HepG2 (cell line): ENCODE results near the gene SFTA2. TPM values are rescaled to one million over a fixed set of nuclear protein-coding genes. Genes with fewer than 3 reads are reported as not detected.

Source experiments
- ASH2L ChIP-seq: fragments of 300-600, 200-600 bp; sonication (generic); IDR thresholded peaks from 2 replicates; pipeline ENCODE4 v1.7.0; 2017; ENCODE audit warnings: low read depth, mild to moderate bottlenecking, moderate library complexity, mixed read lengths, low read length; ENCODE audit not compliant: insufficient read length
- CCDC6 ChIP-seq: sonication (generic); formaldehyde crosslinking; IDR thresholded peaks from 2 replicates; pipeline ENCODE4 v1.8.1; 2022; ENCODE audit warnings: mild to moderate bottlenecking, missing genetic modification reagents, moderate library complexity
- CEBPG ChIP-seq: IDR thresholded peaks from 2 replicates; pipeline ENCODE4 v1.6.1; 2016
- NFE2L2 ChIP-seq: fragments of 150-350 bp; IDR thresholded peaks from 2 replicates; pipeline ENCODE4 v1.6.1; 2014; ENCODE audit warnings: low read length
- NONO ChIP-seq, 2 experiments: fragments of 450-650 bp in 1 of 2; sonication (generic) in 1 of 2; formaldehyde crosslinking in 1 of 2; IDR thresholded peaks in 1 of 2; conservative IDR thresholded peaks in 1 of 2; 2 replicates each; pipeline versions ENCODE4 v1.6.1 to v1.8.0; 2017 to 2022; ENCODE audit warnings: mild to moderate bottlenecking in 1 of 2, missing genetic modification reagents in 1 of 2, moderate library complexity in 1 of 2
- REPIN1 ChIP-seq: sonication (generic); formaldehyde crosslinking; IDR thresholded peaks from 2 replicates; pipeline ENCODE4 v1.8.0; 2022; ENCODE audit warnings: missing genetic modification reagents, low read depth, mild to moderate bottlenecking, borderline replicate concordance
- SKI ChIP-seq: fragments of 450-650 bp; IDR thresholded peaks from one replicate; pipeline ENCODE4 v1.6.1; 2018; ENCODE audit warnings: mild to moderate bottlenecking; ENCODE audit not compliant: partially characterized antibody
- SRSF4 ChIP-seq: fragments of 200-400 bp; formaldehyde crosslinking; IDR thresholded peaks from one replicate; pipeline ENCODE4 v1.6.1; 2018; ENCODE audit warnings: mild to moderate bottlenecking, low read depth, low read length, moderate library complexity; ENCODE audit not compliant: poor library complexity, severe bottlenecking
- TERF1 ChIP-seq: sonication (generic); formaldehyde crosslinking; IDR thresholded peaks from 2 replicates; pipeline ENCODE4 v1.8.0; 2022; ENCODE audit warnings: mild to moderate bottlenecking, missing genetic modification reagents, moderate library complexity
- ZNF629 ChIP-seq: sonication (generic); formaldehyde crosslinking; conservative IDR thresholded peaks from 2 replicates; pipeline ENCODE4 v1.5.0; 2020; ENCODE audit warnings: missing genetic modification reagents
- ZNF749 ChIP-seq: sonication (generic); formaldehyde crosslinking; IDR thresholded peaks from 2 replicates; pipeline ENCODE4 v1.8.0; 2022; ENCODE audit warnings: mild to moderate bottlenecking, missing genetic modification reagents, moderate library complexity, borderline replicate concordance
- ZNF781 ChIP-seq: sonication (generic); formaldehyde crosslinking; IDR thresholded peaks from 2 replicates; pipeline ENCODE4 v1.5.1; 2020; ENCODE audit warnings: borderline replicate concordance, mild to moderate bottlenecking, missing genetic modification reagents; ENCODE audit errors: not compliant biosample characterization
- ZNF891 ChIP-seq: sonication (generic); formaldehyde crosslinking; IDR thresholded peaks from 2 replicates; pipeline ENCODE4 v1.5.0; 2020; ENCODE audit warnings: mild to moderate bottlenecking, missing genetic modification reagents
- ZSCAN22 ChIP-seq: sonication (generic); formaldehyde crosslinking; IDR thresholded peaks from 2 replicates; pipeline ENCODE4 v1.4.0; 2020; ENCODE audit warnings: mild to moderate bottlenecking, missing genetic modification reagents
- polyA plus RNA-seq, 8 experiments: library from polyadenylated mRNA; depleted of rRNA in 3 of 8; stranded (reverse) in 7 of 8; unstranded in 1 of 8; fragments of >200 nt; fragmentation: Illumina TruSeq in 4 of 8; extraction: Trizol in 4 of 8; gene quantifications; 2 replicates each; pipeline versions ENCODE4 v1.2.1 to v1.2.3, GENCODE V29; 2011 to 2016; ENCODE audit warnings: low read depth in 4 of 8, missing spikeins in 1 of 8, mixed read lengths in 1 of 8; ENCODE audit not compliant: insufficient read depth in 1 of 8
- total RNA-seq, 5 experiments: library from RNA; depleted of rRNA; stranded (reverse); fragments of >200 nt; fragmentation: Illumina TruSeq; extraction: Trizol; gene quantifications; 2 replicates each; pipeline ENCODE4 v1.2.3, GENCODE V29; 2016; ENCODE audit warnings: low read depth in 1 of 5
- TF ChIP-seq, protein P1 (sequence below): sonication (generic); formaldehyde crosslinking; IDR thresholded peaks from 2 replicates; pipeline ENCODE4 v1.4.0; 2020; ENCODE audit warnings: missing genetic modification reagents
- TF ChIP-seq, protein P2 (sequence below): IDR thresholded peaks from 2 replicates; pipeline ENCODE4 v1.6.1; 2016; ENCODE audit warnings: low read depth, missing genetic modification reagents, missing compliant biosample characterization

SFTA2 gene
- total and polyA plus RNA-seq, 2 of the 13 experiments (the other 11 are each of a cell fraction or from before 2014, with no cell fraction given), result not detected

DNA sequence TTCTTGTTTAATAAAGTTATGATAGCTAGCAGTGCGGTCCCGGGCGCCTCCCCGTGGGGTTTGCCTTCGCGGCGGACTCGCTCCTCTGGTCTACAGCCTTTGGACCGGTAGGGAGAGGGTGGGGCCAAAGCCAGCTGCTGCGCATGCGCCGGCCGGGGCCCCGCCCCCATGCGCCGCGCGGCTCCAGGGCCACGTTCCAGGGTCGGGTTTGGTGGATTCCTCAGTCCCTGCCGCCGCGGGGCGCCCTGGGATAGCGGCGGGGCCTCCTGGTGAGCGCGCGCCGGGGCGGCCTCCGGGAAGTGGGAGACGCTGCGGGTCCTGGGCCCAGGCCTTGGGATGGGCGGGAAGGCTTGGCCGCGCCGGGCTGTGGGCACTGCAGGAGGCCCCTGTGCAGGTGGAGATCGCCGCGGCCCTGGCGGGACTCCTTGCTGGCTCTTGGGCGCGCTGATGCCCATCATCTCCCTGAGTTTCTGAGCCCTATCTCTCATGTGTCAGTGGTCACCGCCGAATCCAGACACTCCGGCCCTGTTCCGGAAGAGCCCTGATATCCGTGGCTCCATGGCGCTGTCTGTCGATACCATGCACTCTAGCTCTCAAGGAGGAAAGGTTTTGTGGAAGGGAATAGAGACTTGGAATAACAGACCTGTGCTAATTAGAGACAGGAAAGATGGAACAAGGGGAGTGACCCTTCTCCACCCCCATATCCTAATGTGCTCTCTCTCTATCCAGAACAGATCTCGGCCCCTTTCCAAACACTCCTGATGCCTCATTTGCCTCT is 17.7 kb downstream of the SFTA2 start, which contains the start of gene VARS2 (continued):
- TF ChIP-seq, protein P1, sequence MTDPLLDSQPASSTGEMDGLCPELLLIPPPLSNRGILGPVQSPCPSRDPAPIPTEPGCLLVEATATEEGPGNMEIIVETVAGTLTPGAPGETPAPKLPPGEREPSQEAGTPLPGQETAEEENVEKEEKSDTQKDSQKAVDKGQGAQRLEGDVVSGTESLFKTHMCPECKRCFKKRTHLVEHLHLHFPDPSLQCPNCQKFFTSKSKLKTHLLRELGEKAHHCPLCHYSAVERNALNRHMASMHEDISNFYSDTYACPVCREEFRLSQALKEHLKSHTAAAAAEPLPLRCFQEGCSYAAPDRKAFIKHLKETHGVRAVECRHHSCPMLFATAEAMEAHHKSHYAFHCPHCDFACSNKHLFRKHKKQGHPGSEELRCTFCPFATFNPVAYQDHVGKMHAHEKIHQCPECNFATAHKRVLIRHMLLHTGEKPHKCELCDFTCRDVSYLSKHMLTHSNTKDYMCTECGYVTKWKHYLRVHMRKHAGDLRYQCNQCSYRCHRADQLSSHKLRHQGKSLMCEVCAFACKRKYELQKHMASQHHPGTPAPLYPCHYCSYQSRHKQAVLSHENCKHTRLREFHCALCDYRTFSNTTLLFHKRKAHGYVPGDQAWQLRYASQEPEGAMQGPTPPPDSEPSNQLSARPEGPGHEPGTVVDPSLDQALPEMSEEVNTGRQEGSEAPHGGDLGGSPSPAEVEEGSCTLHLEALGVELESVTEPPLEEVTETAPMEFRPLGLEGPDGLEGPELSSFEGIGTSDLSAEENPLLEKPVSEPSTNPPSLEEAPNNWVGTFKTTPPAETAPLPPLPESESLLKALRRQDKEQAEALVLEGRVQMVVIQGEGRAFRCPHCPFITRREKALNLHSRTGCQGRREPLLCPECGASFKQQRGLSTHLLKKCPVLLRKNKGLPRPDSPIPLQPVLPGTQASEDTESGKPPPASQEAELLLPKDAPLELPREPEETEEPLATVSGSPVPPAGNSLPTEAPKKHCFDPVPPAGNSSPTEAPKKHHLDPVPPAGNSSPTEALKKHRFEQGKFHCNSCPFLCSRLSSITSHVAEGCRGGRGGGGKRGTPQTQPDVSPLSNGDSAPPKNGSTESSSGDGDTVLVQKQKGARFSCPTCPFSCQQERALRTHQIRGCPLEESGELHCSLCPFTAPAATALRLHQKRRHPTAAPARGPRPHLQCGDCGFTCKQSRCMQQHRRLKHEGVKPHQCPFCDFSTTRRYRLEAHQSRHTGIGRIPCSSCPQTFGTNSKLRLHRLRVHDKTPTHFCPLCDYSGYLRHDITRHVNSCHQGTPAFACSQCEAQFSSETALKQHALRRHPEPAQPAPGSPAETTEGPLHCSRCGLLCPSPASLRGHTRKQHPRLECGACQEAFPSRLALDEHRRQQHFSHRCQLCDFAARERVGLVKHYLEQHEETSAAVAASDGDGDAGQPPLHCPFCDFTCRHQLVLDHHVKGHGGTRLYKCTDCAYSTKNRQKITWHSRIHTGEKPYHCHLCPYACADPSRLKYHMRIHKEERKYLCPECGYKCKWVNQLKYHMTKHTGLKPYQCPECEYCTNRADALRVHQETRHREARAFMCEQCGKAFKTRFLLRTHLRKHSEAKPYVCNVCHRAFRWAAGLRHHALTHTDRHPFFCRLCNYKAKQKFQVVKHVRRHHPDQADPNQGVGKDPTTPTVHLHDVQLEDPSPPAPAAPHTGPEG (CRISPR knock-in tag), result peak; percentile 89
- TF ChIP-seq SRSF4 (no peak), NFE2L2 (no peak), ZSCAN22 (CRISPR knock-in tag) (no peak), SKI (peak; percentile 65), ZNF629 (CRISPR knock-in tag) (peak; percentile 55; the same call in 1 of the 2 replicates), ZNF891 (CRISPR knock-in tag) (peak; percentile 97), CCDC6 (CRISPR knock-in tag) (peak; percentile 82), CEBPG (no peak; the same call in 1 of the 2 replicates), ASH2L (peak; percentile 61), REPIN1 (peak; percentile 94), ZNF749 (CRISPR knock-in tag) (peak; percentile 76; the same call in 1 of the 2 replicates), ZNF781 (CRISPR knock-in tag) (peak; percentile 95), NONO (IDR thresholded peaks at IDR 0.05) (no peak), NONO (CRISPR knock-in tag; conservative IDR thresholded peaks at IDR 0.05) (peak; percentile 99), TERF1 (CRISPR knock-in tag) (no peak)
- TF ChIP-seq, protein P2, sequence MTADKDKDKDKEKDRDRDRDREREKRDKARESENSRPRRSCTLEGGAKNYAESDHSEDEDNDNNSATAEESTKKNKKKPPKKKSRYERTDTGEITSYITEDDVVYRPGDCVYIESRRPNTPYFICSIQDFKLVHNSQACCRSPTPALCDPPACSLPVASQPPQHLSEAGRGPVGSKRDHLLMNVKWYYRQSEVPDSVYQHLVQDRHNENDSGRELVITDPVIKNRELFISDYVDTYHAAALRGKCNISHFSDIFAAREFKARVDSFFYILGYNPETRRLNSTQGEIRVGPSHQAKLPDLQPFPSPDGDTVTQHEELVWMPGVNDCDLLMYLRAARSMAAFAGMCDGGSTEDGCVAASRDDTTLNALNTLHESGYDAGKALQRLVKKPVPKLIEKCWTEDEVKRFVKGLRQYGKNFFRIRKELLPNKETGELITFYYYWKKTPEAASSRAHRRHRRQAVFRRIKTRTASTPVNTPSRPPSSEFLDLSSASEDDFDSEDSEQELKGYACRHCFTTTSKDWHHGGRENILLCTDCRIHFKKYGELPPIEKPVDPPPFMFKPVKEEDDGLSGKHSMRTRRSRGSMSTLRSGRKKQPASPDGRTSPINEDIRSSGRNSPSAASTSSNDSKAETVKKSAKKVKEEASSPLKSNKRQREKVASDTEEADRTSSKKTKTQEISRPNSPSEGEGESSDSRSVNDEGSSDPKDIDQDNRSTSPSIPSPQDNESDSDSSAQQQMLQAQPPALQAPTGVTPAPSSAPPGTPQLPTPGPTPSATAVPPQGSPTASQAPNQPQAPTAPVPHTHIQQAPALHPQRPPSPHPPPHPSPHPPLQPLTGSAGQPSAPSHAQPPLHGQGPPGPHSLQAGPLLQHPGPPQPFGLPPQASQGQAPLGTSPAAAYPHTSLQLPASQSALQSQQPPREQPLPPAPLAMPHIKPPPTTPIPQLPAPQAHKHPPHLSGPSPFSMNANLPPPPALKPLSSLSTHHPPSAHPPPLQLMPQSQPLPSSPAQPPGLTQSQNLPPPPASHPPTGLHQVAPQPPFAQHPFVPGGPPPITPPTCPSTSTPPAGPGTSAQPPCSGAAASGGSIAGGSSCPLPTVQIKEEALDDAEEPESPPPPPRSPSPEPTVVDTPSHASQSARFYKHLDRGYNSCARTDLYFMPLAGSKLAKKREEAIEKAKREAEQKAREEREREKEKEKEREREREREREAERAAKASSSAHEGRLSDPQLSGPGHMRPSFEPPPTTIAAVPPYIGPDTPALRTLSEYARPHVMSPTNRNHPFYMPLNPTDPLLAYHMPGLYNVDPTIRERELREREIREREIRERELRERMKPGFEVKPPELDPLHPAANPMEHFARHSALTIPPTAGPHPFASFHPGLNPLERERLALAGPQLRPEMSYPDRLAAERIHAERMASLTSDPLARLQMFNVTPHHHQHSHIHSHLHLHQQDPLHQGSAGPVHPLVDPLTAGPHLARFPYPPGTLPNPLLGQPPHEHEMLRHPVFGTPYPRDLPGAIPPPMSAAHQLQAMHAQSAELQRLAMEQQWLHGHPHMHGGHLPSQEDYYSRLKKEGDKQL (CRISPR knock-in tag), result peak; percentile 32; the same call in 1 of the 2 replicates
